GM18870 (cell line): Measurements from ENCODE around the gene MOGAT2.
"Not testable (repeated sequence)": the region's sequence is repeated elsewhere in the genome, so short reads cannot be mapped to it uniquely, and the experiment has no call there.

Experiments used
- ATAC-seq: cut with Tn5 transposase; IDR thresholded peaks from one replicate; pipeline ENCODE4 v1.9.1; 2021; ENCODE audit warnings: moderate library complexity; ENCODE audit not compliant: unreplicated experiment

Gene MOGAT2

DNA sequence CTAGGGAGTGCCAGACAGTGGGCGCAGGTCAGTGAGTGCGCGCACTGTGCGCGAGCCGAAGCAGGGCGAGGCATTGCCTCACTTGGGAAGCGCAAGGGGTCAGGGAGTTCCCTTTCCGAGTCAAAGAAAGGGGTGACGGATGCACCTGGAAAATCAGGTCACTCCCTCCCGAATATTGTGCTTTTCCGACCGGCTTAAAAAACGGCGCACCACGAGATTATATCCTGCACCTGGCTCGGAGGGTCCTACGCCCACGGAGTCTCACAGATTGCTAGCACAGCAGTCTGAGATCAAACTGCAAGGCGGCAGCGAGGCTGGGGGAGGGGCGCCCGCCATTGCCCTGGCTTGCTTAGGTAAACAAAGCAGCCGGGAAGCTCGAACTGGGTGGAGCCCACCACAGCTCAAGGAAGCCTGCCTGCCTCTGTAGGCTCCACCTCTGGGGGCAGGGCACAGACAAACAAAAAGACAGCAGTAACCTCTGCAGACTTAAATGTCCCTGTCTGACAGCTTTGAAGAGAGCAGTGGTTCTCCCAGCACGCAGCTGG lies 31.2 kb downstream of the MOGAT2 start:
- ATAC-seq, result not testable (repeated sequence)

- not testable (repeated sequence) for ATAC-seq
These were observed 37.3 kb downstream of the MOGAT2 start for GRCh38 chr11:75754933-75755332.

- no peak for ATAC-seq
These were observed 40.0 kb downstream of the MOGAT2 start for GRCh38 chr11:75757651-75758050.

DNA sequence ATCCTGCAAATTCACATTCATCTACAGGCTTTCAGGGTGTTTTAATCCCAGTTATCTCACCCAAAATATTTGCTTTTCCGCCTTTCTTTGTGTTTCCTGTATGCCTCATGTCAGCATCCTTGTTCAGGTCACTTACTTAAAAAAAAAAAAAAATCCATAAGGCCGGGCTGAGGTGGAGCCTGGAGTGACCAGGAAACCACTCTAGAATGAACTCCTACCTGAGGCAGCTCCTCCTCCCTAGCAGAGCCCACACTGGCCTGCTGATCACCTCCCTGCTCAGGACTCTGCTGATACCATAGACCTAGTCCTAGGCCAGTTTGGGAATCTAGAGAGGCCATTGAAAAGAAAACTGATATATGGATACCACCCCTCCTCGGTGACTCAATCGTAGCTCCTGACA lies 42.2 kb downstream of the MOGAT2 start:
- no peak for ATAC-seq

DNA sequence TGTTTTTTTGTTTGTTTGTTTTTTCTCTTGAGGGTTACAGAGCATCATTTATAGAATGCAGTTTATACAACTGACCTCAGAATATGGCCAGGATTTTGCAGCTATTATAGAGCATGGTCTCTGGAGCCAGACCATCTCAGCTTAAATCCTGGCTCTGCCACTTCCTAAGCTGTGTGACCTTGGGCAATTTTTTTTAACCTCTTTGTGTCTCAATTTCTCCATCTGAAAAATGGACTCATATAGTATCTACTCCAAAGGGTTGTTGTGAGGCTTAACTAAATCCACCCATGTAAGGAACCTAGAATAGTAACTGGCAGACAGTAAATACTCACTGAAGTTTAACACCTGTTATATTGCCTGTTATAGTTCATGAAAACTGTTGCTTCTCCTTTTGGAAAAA lies 42.6 kb downstream of the MOGAT2 start:
- no peak for ATAC-seq

GRCh38 chr11:75760710-75761493 lies 43.3 kb downstream of the MOGAT2 start:
- no peak for ATAC-seq

DNA sequence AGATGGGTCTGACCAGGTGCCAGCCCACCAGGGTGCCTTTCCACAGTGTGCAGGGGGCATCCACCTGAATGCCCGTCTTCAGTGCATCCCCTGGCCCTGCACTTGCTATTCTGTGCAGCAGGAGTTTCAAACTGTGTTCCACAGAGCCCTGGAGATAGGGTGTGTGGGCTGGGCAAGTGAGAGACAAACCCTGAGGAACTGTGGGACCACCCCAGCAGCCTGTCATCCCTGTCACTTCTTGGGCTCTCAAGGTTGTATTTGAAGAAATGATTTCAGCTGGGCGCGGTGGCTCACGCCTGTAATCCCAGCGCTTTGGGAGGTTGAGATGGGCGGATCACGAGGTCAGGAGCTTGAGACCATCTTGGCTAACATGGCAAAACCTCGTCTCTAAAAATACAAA lies 44.5 kb downstream of the MOGAT2 start:
- ATAC-seq, result no peak

DNA sequence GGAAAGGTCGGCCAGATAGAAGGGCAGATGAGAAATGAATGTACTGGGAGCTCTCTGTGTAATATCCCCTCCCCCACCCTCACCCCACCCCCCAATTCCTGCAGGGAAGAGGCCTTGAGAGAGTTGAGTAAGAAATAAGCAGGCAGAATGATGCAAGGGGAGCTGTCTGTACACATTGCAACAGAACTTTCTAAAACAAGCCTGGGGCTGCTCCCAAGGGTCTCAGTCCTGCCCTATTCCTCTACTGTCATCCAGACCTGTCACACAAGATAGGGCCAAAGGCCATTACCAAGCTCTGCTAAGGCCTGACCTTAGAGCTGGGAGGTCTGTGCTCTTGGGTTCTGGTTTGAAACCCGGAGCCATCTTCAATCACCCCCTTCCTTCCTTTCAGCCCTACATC lies 45.2 kb downstream of the MOGAT2 start:
- no peak for ATAC-seq

- ATAC-seq, result no peak
These were observed 46.2 kb downstream of the MOGAT2 start for GRCh38 chr11:75763846-75764245.

DNA sequence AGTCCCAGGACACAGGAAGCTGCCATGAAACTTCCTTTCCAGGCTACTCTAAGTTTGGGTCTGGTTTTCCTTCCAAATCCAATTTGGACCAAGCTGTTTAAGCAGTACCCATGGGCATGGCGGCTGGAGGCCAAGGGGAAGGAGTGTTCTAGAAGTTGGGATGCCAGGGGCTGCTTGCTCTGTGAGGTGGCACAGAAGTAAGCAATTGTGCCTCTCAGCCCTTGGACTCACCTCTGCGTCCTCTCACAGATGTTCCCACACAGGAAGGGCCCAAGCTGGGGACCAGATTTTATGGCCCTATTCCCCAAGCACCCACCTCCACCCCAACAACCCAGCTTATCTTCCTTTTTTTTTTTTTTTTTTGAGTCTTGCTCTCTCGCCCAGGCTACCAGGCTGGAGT lies 47.5 kb downstream of the MOGAT2 start:
- ATAC-seq, result no peak

DNA sequence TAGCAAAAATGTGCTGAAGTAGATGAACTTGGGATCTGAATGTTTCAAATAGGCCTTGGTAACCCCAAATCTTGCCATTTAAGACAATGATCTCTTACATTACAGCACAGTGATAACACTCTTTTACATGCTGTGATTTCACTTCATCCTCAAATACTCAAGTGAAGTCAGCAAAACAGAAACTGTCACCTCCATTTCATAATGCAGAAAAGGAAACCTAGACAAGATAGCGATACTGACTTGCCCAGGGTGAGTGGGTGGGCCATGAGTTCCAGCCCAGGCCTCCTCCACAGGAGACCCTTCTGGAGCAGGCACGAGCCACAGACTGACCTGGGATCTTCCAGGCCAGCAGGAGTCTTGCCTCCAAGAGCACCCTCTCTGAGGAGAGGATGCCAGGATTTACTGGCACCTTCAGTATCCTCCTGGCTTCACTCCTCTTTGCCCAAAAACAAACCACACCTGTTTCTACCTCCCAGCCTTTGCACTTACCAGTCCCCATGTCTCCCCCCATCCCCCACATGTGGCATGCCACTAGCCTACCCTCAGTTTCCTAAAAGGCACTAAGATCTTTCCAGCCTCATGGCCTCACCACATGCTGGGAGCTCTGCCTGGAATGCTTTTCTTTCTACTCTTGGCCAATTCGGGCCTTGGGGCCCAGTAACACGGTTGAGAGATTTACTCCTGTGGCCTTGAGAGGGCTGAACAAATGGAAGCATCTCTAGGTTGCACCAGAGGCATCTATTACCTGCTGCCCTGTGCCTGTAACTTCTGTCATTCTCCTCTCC lies 49.0 kb downstream of the MOGAT2 start:
- no peak for ATAC-seq

DNA sequence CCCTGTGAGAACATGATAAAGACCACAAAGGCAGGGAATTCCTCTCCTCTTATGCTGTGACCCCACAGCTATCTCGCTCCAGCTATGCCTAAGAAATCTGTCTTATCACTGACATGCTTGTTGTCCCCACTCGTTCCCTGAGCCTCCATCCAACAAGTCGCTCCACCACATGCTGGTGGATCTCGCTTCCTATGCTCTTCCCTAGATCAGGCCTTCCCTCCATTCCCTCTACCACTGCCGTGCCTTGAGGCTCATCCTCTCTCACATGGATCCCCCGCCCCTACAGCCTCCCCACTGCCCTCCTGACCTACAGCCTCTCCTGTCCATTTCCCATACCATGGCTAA lies 49.6 kb downstream of the MOGAT2 start:
- ATAC-seq, result no peak

GRCh38 chr11:75767793-75768111 lies 50.1 kb downstream of the MOGAT2 start:
- no peak for ATAC-seq

DNA sequence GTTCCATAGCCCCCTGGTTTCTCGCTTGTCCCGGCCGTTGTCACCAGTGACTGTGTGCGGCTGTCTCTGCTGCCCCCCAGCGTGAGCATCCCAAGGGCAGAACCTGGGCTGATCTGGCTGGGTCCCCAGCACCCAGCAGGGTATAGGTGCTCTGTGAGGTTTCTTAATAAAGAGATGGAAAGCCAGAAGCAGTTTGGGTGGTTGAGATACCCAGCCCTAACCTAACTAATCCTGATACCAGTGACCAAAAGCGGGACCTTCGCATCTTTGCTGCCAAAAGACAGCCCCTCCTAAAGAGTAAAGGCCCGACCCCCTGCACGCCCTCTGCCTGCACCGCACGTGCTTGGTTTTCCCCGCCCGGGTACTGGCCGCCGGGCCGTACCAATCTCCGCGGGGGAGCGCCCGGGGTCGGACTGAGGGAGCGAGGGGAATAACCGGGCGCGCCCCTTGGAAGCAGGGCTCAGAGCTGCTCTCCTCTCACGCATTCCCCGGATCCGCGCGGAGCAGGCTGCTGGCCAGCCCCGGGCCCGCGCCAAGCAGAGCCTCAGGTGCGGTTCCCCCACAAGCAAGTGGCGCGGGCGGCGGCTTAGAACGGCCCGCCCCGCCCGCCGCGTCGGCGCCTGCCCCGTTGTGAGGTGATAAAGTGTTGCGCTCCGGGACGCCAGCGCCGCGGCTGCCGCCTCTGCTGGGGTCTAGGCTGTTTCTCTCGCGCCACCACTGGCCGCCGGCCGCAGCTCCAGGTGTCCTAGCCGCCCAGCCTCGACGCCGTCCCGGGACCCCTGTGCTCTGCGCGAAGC lies 50.7 kb downstream of the MOGAT2 start, which contains the start of gene DGAT2:
Gene DGAT2 (plus strand): TSS at position 667 of the 797 bp plus-strand sequence. CDS start 214 bp downstream, outside the sequence.
- peak; percentile 45 for ATAC-seq

DNA sequence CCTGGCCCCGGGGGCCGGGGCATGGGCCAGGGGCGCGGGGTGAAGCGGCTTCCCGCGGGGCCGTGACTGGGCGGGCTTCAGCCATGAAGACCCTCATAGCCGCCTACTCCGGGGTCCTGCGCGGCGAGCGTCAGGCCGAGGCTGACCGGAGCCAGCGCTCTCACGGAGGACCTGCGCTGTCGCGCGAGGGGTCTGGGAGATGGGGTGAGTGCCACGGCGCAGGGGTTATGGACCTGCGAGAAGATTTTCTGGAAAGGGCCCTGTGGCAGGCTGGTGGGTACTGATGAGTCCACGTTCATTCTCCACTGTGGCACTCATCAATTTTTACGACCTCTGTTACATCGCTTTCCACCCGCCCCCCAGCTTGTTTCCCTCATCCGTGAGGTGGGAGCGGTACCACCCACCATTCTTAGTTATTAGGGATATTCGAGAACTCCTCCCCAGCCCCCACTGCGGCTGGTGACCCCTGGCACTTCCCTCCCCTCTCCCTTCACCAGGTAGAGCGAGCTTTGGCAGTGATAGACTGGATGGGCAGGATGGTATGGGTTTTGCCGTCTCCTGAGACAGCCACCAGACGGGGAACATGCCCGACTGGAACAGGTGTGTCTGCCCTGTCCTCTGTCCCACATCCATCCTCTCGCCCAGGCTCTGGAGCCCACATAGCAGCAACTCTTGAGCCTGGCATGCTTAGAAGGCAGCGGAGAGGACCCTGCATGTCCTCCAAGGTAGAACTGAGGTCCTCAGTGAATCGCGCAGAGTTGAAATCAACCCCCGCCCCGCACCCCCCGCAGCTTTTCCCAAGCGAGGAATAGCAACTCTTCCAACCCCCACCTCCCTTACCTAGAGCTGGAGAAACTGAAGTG lies 51.5 kb downstream of the MOGAT2 start:
- no peak for ATAC-seq

- no peak for ATAC-seq
These were observed 52.5 kb downstream of the MOGAT2 start for GRCh38 chr11:75770102-75770501.

- no peak for ATAC-seq
These were observed 54.2 kb downstream of the MOGAT2 start for GRCh38 chr11:75771646-75772410.

- ATAC-seq, result peak; percentile 85
These were observed 56.1 kb downstream of the MOGAT2 start for GRCh38 chr11:75773595-75774353.

GRCh38 chr11:75775056-75775455 lies 57.4 kb downstream of the MOGAT2 start:
- ATAC-seq, result no peak
